Measurements from ENCODE around the gene RNF157.
"Not testable (repeated sequence)": the region's sequence is repeated elsewhere in the genome, so short reads cannot be mapped to it uniquely, and the experiment has no call there.

RNF157 gene

GRCh38 chr17:76236603-76237002, 3.7 kb downstream of the RNF157 start:
- DNase-seq (ENCODE audit: low read depth), result no peak
- TF ChIP-seq CTCF (IDR thresholded peaks at IDR 0.05; ENCODE audit: insufficient read depth, low read depth, low read length, missing control alignments), result no peak
- no peak overlapping the region for H3K4me3 ChIP-seq (ENCODE audit: low read depth, low read length)

- DNase-seq (ENCODE audit: low read depth), result no peak
- H3K4me3 ChIP-seq (ENCODE audit: low read depth, low read length), result no peak overlapping the region
- no peak for TF ChIP-seq CTCF (IDR thresholded peaks at IDR 0.05; ENCODE audit: insufficient read depth, low read depth, low read length, missing control alignments)
These were observed 4.4 kb downstream of the RNF157 start for GRCh38 chr17:76235883-76236282.

GRCh38 chr17:76234354-76234679, 6.0 kb downstream of the RNF157 start:
- peak; percentile 81 for DNase-seq (ENCODE audit: low read depth)
- H3K4me3 ChIP-seq (ENCODE audit: low read depth, low read length), result no peak overlapping the region; the same call in 1 of the 2 replicates
- TF ChIP-seq CTCF (IDR thresholded peaks at IDR 0.05; ENCODE audit: insufficient read depth, low read depth, low read length, missing control alignments), result no peak

- no peak for DNase-seq (ENCODE audit: low read depth)
- H3K4me3 ChIP-seq (ENCODE audit: low read depth, low read length), result no peak overlapping the region
- TF ChIP-seq CTCF (IDR thresholded peaks at IDR 0.05; ENCODE audit: insufficient read depth, low read depth, low read length, missing control alignments), result no peak
These were observed 6.5 kb downstream of the RNF157 start for GRCh38 chr17:76233588-76234353.

GRCh38 chr17:76232342-76232741, 8.0 kb downstream of the RNF157 start:
- TF ChIP-seq CTCF (IDR thresholded peaks at IDR 0.05; ENCODE audit: insufficient read depth, low read depth, low read length, missing control alignments), result no peak
- DNase-seq (ENCODE audit: low read depth), result no peak

GRCh38 chr17:76226749-76227148, 13.5 kb downstream of the RNF157 start:
- H3K4me3 ChIP-seq (ENCODE audit: low read depth, low read length); DNase-seq (ENCODE audit: low read depth): not testable (repeated sequence)

More at GRCh38 chr17:76232342-76232741, 8.0 kb downstream of the RNF157 start:
- H3K4me3 ChIP-seq (ENCODE audit: low read depth, low read length), result no peak overlapping the region

GRCh38 chr17:76225373-76226086, 14.8 kb downstream of the RNF157 start:
- H3K4me3 ChIP-seq (ENCODE audit: low read depth, low read length); DNase-seq (ENCODE audit: low read depth): not testable (repeated sequence)

GRCh38 chr17:76223802-76224201, 16.5 kb downstream of the RNF157 start:
- no peak for DNase-seq (ENCODE audit: low read depth)
- H3K4me3 ChIP-seq (ENCODE audit: low read depth, low read length), result no peak overlapping the region
- no peak for TF ChIP-seq CTCF (IDR thresholded peaks at IDR 0.05; ENCODE audit: insufficient read depth, low read depth, low read length, missing control alignments)
